Activated naive CD8-positive, alpha-beta T cell treated with anti-CD3 and anti-CD28 coated beads, Interleukin-2, amount 10 ng/mL, durations not matched to agents 7 days and 5 days (primary cell): ENCODE measurements around the gene AMACR. TPM values are rescaled to one million over a fixed set of nuclear protein-coding genes. Genes with fewer than 3 reads are reported as not detected.

Experiments used
- ATAC-seq: fragments of 150-1000 bp; cut with Tn5 transposase; one replicate; pipeline ENCODE4 v1.10.0; 2021; ENCODE audit warnings: low read depth, moderate library complexity
- POLR2A ChIA-PET: fragments of 350-600 bp; sonication (Branson Sonifier 250); formaldehyde crosslinking; loops from one replicate; lab custom pipeline; 2021; ENCODE audit warnings: antibody characterized with exemption; lab: Charles Lee
- DNase-seq: peaks from one replicate; pipeline ENCODE4 v3.0.0; 2021
- H3K27ac Mint-ChIP-seq: one replicate; pipeline ENCODE4 v1.8.0; 2022; ENCODE audit warnings: mild to moderate bottlenecking, mixed read lengths
- H3K27me3 Mint-ChIP-seq: one replicate; pipeline ENCODE4 v1.8.0; 2022; ENCODE audit warnings: mild to moderate bottlenecking, moderate library complexity, mixed read lengths
- H3K36me3 Mint-ChIP-seq: one replicate; pipeline ENCODE4 v1.8.0; 2021; ENCODE audit warnings: mild to moderate bottlenecking, mixed read lengths
- H3K4me1 Mint-ChIP-seq: one replicate; pipeline ENCODE4 v1.8.0; 2021; ENCODE audit warnings: mixed read lengths
- H3K4me3 Mint-ChIP-seq: one replicate; pipeline ENCODE4 v1.8.0; 2022; ENCODE audit warnings: mild to moderate bottlenecking, moderate library complexity, mixed read lengths
- H3K9me3 Mint-ChIP-seq: one replicate; pipeline ENCODE4 v1.8.0; 2021; ENCODE audit warnings: mixed read lengths
- total RNA-seq, 2 experiments: library from RNA; stranded (reverse); gene quantifications; one replicate each; pipeline ENCODE4 v1.2.3, GENCODE V29; 2021

Gene AMACR
- 1 to 10 TPM; 5.9 to 6.1 TPM for total RNA-seq

GRCh38 chr5:34007621-34008600 lies at the start of gene AMACR:
AMACR (minus strand) TSS chr5:34008050; CDS start chr5:34008019, 31 bp downstream.
- peak; percentile 86 for DNase-seq
- POLR2A ChIA-PET, result interaction anchor here (1.0 to 1.7 kb wide), 4 partner anchors 13 to 922 kb away, joined by 3 to 13 read pairs (median 6); partner anchors contain the start of gene DNAJC21
- Mint-ChIP-seq H3K9me3 (no peaks in the 10 kb centered on the region), H3K4me3 (peak within 1 kb of the TSS; percentile 87), H3K27me3 (peaks cover 5% of the 10 kb centered on the region), H3K27ac (peak within 1 kb of the TSS; percentile 90), H3K36me3 (peaks cover 12% of the 10 kb centered on the region), H3K4me1 (peaks cover 23% of the 10 kb centered on the region)
- peak; percentile 89 for ATAC-seq

GRCh38 chr5:34057569-34057968 lies 49.7 kb upstream of the AMACR start:
- DNase-seq, result no peak
- no peaks in the 10 kb centered on the region for H3K27me3 Mint-ChIP-seq
- H3K36me3 Mint-ChIP-seq, result peaks cover 1% of the 10 kb centered on the region
- H3K4me3 Mint-ChIP-seq, result no peak overlapping the region
- no peak for ATAC-seq
- H3K4me1 Mint-ChIP-seq, result no peaks in the 10 kb centered on the region
- no peak overlapping the region for H3K27ac Mint-ChIP-seq
- POLR2A ChIA-PET, result no interaction called here
- no peaks in the 10 kb centered on the region for H3K9me3 Mint-ChIP-seq

GRCh38 chr5:34057118-34057517 lies 49.3 kb upstream of the AMACR start:
- Mint-ChIP-seq H3K27ac (no peak overlapping the region), H3K4me1 (no peaks in the 10 kb centered on the region), H3K4me3 (no peak overlapping the region), H3K36me3 (peaks cover 1% of the 10 kb centered on the region), H3K9me3 (no peaks in the 10 kb centered on the region), H3K27me3 (no peaks in the 10 kb centered on the region)
- no peak for ATAC-seq
- POLR2A ChIA-PET, result no interaction called here
- no peak for DNase-seq

GRCh38 chr5:34055667-34056066 lies 47.8 kb upstream of the AMACR start:
- POLR2A ChIA-PET, result no interaction called here
- H3K27ac Mint-ChIP-seq, result no peak overlapping the region
- H3K4me3 Mint-ChIP-seq, result no peak overlapping the region
- H3K4me1 Mint-ChIP-seq, result no peaks in the 10 kb centered on the region
- ATAC-seq (no peak), DNase-seq (no peak)
- H3K27me3 Mint-ChIP-seq, result no peaks in the 10 kb centered on the region
- peaks cover 7% of the 10 kb centered on the region for H3K36me3 Mint-ChIP-seq
- H3K9me3 Mint-ChIP-seq, result no peaks in the 10 kb centered on the region

- ATAC-seq (no peak), DNase-seq (no peak)
- Mint-ChIP-seq H3K9me3 (no peaks in the 10 kb centered on the region), H3K36me3 (peaks cover 9% of the 10 kb centered on the region), H3K27ac (no peak overlapping the region), H3K4me3 (no peak overlapping the region), H3K27me3 (no peaks in the 10 kb centered on the region), H3K4me1 (no peaks in the 10 kb centered on the region)
- POLR2A ChIA-PET, result no interaction called here
Observed at GRCh38 chr5:34054400-34054729, 46.5 kb upstream of the AMACR start.

- no peaks in the 10 kb centered on the region for H3K9me3 Mint-ChIP-seq
- DNase-seq (no peak), ATAC-seq (no peak)
- H3K4me3 Mint-ChIP-seq, result no peak overlapping the region
- peaks cover 9% of the 10 kb centered on the region for H3K36me3 Mint-ChIP-seq
- H3K27me3 Mint-ChIP-seq, result no peaks in the 10 kb centered on the region
- POLR2A ChIA-PET, result no interaction called here
- H3K4me1 Mint-ChIP-seq, result no peaks in the 10 kb centered on the region
- H3K27ac Mint-ChIP-seq, result no peak overlapping the region
Observed at GRCh38 chr5:34053571-34054399, 45.9 kb upstream of the AMACR start.

GRCh38 chr5:34053133-34053532 lies 45.3 kb upstream of the AMACR start:
- ATAC-seq (no peak), DNase-seq (no peak)
- Mint-ChIP-seq H3K27ac (no peak overlapping the region), H3K36me3 (peaks cover 9% of the 10 kb centered on the region), H3K4me3 (no peak overlapping the region), H3K9me3 (no peaks in the 10 kb centered on the region), H3K27me3 (no peaks in the 10 kb centered on the region), H3K4me1 (no peaks in the 10 kb centered on the region)
- POLR2A ChIA-PET, result no interaction called here

- H3K4me3 Mint-ChIP-seq, result no peak overlapping the region
- ATAC-seq (no peak), DNase-seq (no peak)
- H3K36me3 Mint-ChIP-seq, result peaks cover 9% of the 10 kb centered on the region
- H3K4me1 Mint-ChIP-seq, result no peaks in the 10 kb centered on the region
- no peaks in the 10 kb centered on the region for H3K9me3 Mint-ChIP-seq
- POLR2A ChIA-PET, result no interaction called here
- H3K27me3 Mint-ChIP-seq, result no peaks in the 10 kb centered on the region
- H3K27ac Mint-ChIP-seq, result no peak overlapping the region
Observed at GRCh38 chr5:34051374-34051980, 43.6 kb upstream of the AMACR start.

- no peak for ATAC-seq
- no peak for DNase-seq
- POLR2A ChIA-PET, result no interaction called here
- no peak overlapping the region for H3K27ac Mint-ChIP-seq
- H3K4me3 Mint-ChIP-seq, result no peak overlapping the region
- peaks cover 4% of the 10 kb centered on the region for H3K4me1 Mint-ChIP-seq
- peaks cover 8% of the 10 kb centered on the region for H3K36me3 Mint-ChIP-seq
- H3K27me3 Mint-ChIP-seq, result no peaks in the 10 kb centered on the region
- H3K9me3 Mint-ChIP-seq, result no peaks in the 10 kb centered on the region
Observed at GRCh38 chr5:34047774-34048572, 40.1 kb upstream of the AMACR start.

- peaks cover 4% of the 10 kb centered on the region for H3K4me1 Mint-ChIP-seq
- ATAC-seq, result no peak
- no peak overlapping the region for H3K4me3 Mint-ChIP-seq
- POLR2A ChIA-PET, result no interaction called here
- H3K27ac Mint-ChIP-seq, result no peak overlapping the region
- H3K36me3 Mint-ChIP-seq, result peaks cover 9% of the 10 kb centered on the region
- no peaks in the 10 kb centered on the region for H3K9me3 Mint-ChIP-seq
- no peak for DNase-seq
- H3K27me3 Mint-ChIP-seq, result no peaks in the 10 kb centered on the region
Observed at GRCh38 chr5:34047143-34047542, 39.3 kb upstream of the AMACR start.

GRCh38 chr5:34045996-34046395 lies 38.1 kb upstream of the AMACR start:
- peaks cover 4% of the 10 kb centered on the region for H3K4me1 Mint-ChIP-seq
- DNase-seq, result no peak
- no peaks in the 10 kb centered on the region for H3K9me3 Mint-ChIP-seq
- peaks cover 6% of the 10 kb centered on the region for H3K36me3 Mint-ChIP-seq
- H3K4me3 Mint-ChIP-seq, result no peak overlapping the region
- ATAC-seq, result no peak
- no peak overlapping the region for H3K27ac Mint-ChIP-seq
- POLR2A ChIA-PET, result no interaction called here
- H3K27me3 Mint-ChIP-seq, result no peaks in the 10 kb centered on the region

GRCh38 chr5:34045023-34045422 lies 37.2 kb upstream of the AMACR start:
- no peak for DNase-seq
- no peak for ATAC-seq
- no peak overlapping the region for H3K4me3 Mint-ChIP-seq
- H3K9me3 Mint-ChIP-seq, result no peaks in the 10 kb centered on the region
- peaks cover 1% of the 10 kb centered on the region for H3K36me3 Mint-ChIP-seq
- H3K27ac Mint-ChIP-seq, result no peak overlapping the region
- POLR2A ChIA-PET, result no interaction called here
- peaks cover 4% of the 10 kb centered on the region for H3K4me1 Mint-ChIP-seq
- H3K27me3 Mint-ChIP-seq, result no peaks in the 10 kb centered on the region
